ENCODE measurements around the gene PPP1CA.
"Not testable (repeated sequence)": the region's sequence is repeated elsewhere in the genome, so short reads cannot be mapped to it uniquely, and the experiment has no call there.

The PPP1CA gene

GRCh38 chr11:67434395-67434881, 32.8 kb upstream of the PPP1CA start:
- DNase-seq (ENCODE audit: low read depth) = no peak

- no peak for DNase-seq (ENCODE audit: low read depth)
Observed at GRCh38 chr11:67433536-67434394, 32.1 kb upstream of the PPP1CA start.

- no peak for DNase-seq (ENCODE audit: low read depth)
Observed at GRCh38 chr11:67432655-67433349, 31.1 kb upstream of the PPP1CA start.

- DNase-seq (ENCODE audit: low read depth) = no peak
Observed at GRCh38 chr11:67431346-67432249, 29.9 kb upstream of the PPP1CA start.

GRCh38 chr11:67429722-67430121, 28.1 kb upstream of the PPP1CA start:
- no peak for DNase-seq (ENCODE audit: low read depth)

- DNase-seq (ENCODE audit: low read depth) = no peak
Observed at GRCh38 chr11:67429038-67429668, 27.5 kb upstream of the PPP1CA start.

- DNase-seq (ENCODE audit: low read depth) = peak; percentile 98
Observed at GRCh38 chr11:67428052-67429001, 26.7 kb upstream of the PPP1CA start, which contains the start of gene RPS6KB2. TSS of gene RPS6KB2 (plus strand) at chr11:67428494. CDS start at chr11:67428546, 52 bp downstream.

GRCh38 chr11:67427364-67427859, 25.8 kb upstream of the PPP1CA start:
- DNase-seq (ENCODE audit: low read depth) = not testable (repeated sequence)

- no peak for DNase-seq (ENCODE audit: low read depth)
Observed at GRCh38 chr11:67423891-67424613, 22.4 kb upstream of the PPP1CA start.

GRCh38 chr11:67423466-67423865, 21.8 kb upstream of the PPP1CA start:
- DNase-seq (ENCODE audit: low read depth) = no peak

GRCh38 chr11:67422891-67423290, 21.2 kb upstream of the PPP1CA start:
- no peak for DNase-seq (ENCODE audit: low read depth)

- no peak for DNase-seq (ENCODE audit: low read depth)
Observed at GRCh38 chr11:67421430-67422031, 19.9 kb upstream of the PPP1CA start.

GRCh38 chr11:67420646-67421429, 19.2 kb upstream of the PPP1CA start:
- DNase-seq (ENCODE audit: low read depth) = peak; percentile 98

- DNase-seq (ENCODE audit: low read depth) = no peak
Observed at GRCh38 chr11:67420147-67420645, 18.5 kb upstream of the PPP1CA start.

- DNase-seq (ENCODE audit: low read depth) = no peak
Observed at GRCh38 chr11:67419325-67420049, 17.8 kb upstream of the PPP1CA start.

GRCh38 chr11:67418476-67419281, 17.0 kb upstream of the PPP1CA start:
- DNase-seq (ENCODE audit: low read depth) = no peak

Data from stimulated activated CD8-positive, alpha-beta memory T cell treated with anti-CD3 and anti-CD28 coated beads, Interleukin-15, amount 100 ng/mL, for 24 hours (primary cell).